GM18517 (cell line): ENCODE measurements around the gene GLDN.
A peak's percentile ranks its signal among the peaks of the same experiment; 100 is the strongest.

Experiments
- ATAC-seq: cut with Tn5 transposase; IDR thresholded peaks from one replicate; pipeline ENCODE4 v1.9.1; 2021; ENCODE audit warnings: mild to moderate bottlenecking, moderate library complexity; ENCODE audit not compliant: unreplicated experiment

Gene GLDN

GRCh38 chr15:51356147-51356546 lies 14.7 kb downstream of the GLDN start:
- ATAC-seq, result no peak

- ATAC-seq, result no peak
These were observed 15.5 kb downstream of the GLDN start for GRCh38 chr15:51356983-51357382.

- no peak for ATAC-seq
These were observed 18.5 kb downstream of the GLDN start for GRCh38 chr15:51359981-51360380.

GRCh38 chr15:51363383-51363782 lies 21.9 kb downstream of the GLDN start:
- no peak for ATAC-seq

GRCh38 chr15:51365417-51365816 lies 24.0 kb downstream of the GLDN start:
- ATAC-seq, result no peak

GRCh38 chr15:51366071-51366470 lies 24.6 kb downstream of the GLDN start:
- no peak for ATAC-seq

- ATAC-seq, result no peak
These were observed 25.5 kb downstream of the GLDN start for GRCh38 chr15:51366920-51367319.

- no peak for ATAC-seq
These were observed 26.0 kb downstream of the GLDN start for GRCh38 chr15:51367322-51367976.

- ATAC-seq, result no peak
These were observed 26.9 kb downstream of the GLDN start for GRCh38 chr15:51368307-51368706.

GRCh38 chr15:51368751-51369450 lies 27.4 kb downstream of the GLDN start:
- no peak for ATAC-seq

GRCh38 chr15:51369451-51369761 lies 28.0 kb downstream of the GLDN start:
- ATAC-seq, result no peak

- no peak for ATAC-seq
These were observed 29.8 kb downstream of the GLDN start for GRCh38 chr15:51371266-51371665.

GRCh38 chr15:51374131-51374530 lies 32.7 kb downstream of the GLDN start:
- no peak for ATAC-seq

- ATAC-seq, result no peak
These were observed 34.6 kb downstream of the GLDN start for GRCh38 chr15:51375966-51376640.

GRCh38 chr15:51377038-51377786 lies 35.8 kb downstream of the GLDN start:
- ATAC-seq, result no peak

GRCh38 chr15:51378406-51378805 lies 37.0 kb downstream of the GLDN start:
- no peak for ATAC-seq

GRCh38 chr15:51379390-51379789 lies 37.9 kb downstream of the GLDN start:
- no peak for ATAC-seq

GRCh38 chr15:51380999-51381806 lies 39.7 kb downstream of the GLDN start:
- ATAC-seq, result peak; percentile 79

- ATAC-seq, result no peak
These were observed 41.3 kb downstream of the GLDN start for GRCh38 chr15:51382787-51383186.

GRCh38 chr15:51386029-51386428 lies 44.6 kb downstream of the GLDN start:
- no peak for ATAC-seq

GRCh38 chr15:51386486-51386885 lies 45.0 kb downstream of the GLDN start:
- ATAC-seq, result no peak
